ENCODE data around the gene NFIA.

NFIA gene

GRCh38 chr1:61224609-61225008 is 142.2 kb downstream of the NFIA start:
- DNase-seq: no peak

- no peak for DNase-seq
Observed at GRCh38 chr1:61225478-61225877, 143.1 kb downstream of the NFIA start.

- no peak for DNase-seq
Observed at GRCh38 chr1:61226791-61227567, 144.6 kb downstream of the NFIA start.

GRCh38 chr1:61227857-61228550 is 145.6 kb downstream of the NFIA start:
- no peak for DNase-seq

- no peak for DNase-seq
Observed at GRCh38 chr1:61230523-61230922, 148.2 kb downstream of the NFIA start.

GRCh38 chr1:61231795-61232194 is 149.4 kb downstream of the NFIA start:
- DNase-seq: no peak

GRCh38 chr1:61233121-61233660 is 150.8 kb downstream of the NFIA start:
- DNase-seq: no peak

- no peak for DNase-seq
Observed at GRCh38 chr1:61234587-61234919, 152.2 kb downstream of the NFIA start.

GRCh38 chr1:61237147-61237546 is 154.8 kb downstream of the NFIA start:
- no peak for DNase-seq

- DNase-seq: no peak
Observed at GRCh38 chr1:61237659-61238358, 155.4 kb downstream of the NFIA start.

GRCh38 chr1:61238359-61238665 is 156.0 kb downstream of the NFIA start:
- no peak for DNase-seq

GRCh38 chr1:61240878-61241277 is 158.5 kb downstream of the NFIA start:
- DNase-seq: no peak

- no peak for DNase-seq
Observed at GRCh38 chr1:61241411-61241838, 159.1 kb downstream of the NFIA start.

GRCh38 chr1:61241973-61242381 is 159.6 kb downstream of the NFIA start:
- DNase-seq: no peak

- DNase-seq: no peak
Observed at GRCh38 chr1:61244114-61244513, 161.8 kb downstream of the NFIA start.

GRCh38 chr1:61245696-61246400 is 163.5 kb downstream of the NFIA start:
- no peak for DNase-seq

GRCh38 chr1:61247051-61247825 is 164.9 kb downstream of the NFIA start:
- no peak for DNase-seq

- DNase-seq: no peak
Observed at GRCh38 chr1:61247881-61248752, 165.8 kb downstream of the NFIA start.

GRCh38 chr1:61250933-61251332 is 168.6 kb downstream of the NFIA start:
- DNase-seq: no peak

- peak; percentile 41 to 48 for DNase-seq
Observed at GRCh38 chr1:61253059-61253735, 170.8 kb downstream of the NFIA start.
